Neural cell (in vitro differentiated cells): ENCODE data around the gene ADGRB2.

Experiments
- MXI1 ChIP-seq: fragments of 450-650 bp; conservative IDR thresholded peaks from 2 replicates; pipeline ENCODE4 v1.6.1; 2014; ENCODE audit warnings: antibody characterized with exemption, mild to moderate bottlenecking; ENCODE audit not compliant: poor library complexity, severe bottlenecking
- POLR2AphosphoS5 ChIP-seq: IDR thresholded peaks from 2 replicates; pipeline ENCODE4 v1.6.1; 2012
- SMC3 ChIP-seq: fragments of 450-650 bp; conservative IDR thresholded peaks from 2 replicates; pipeline ENCODE4 v1.6.1; 2014; ENCODE audit warnings: antibody characterized with exemption, mild to moderate bottlenecking, moderate library complexity; ENCODE audit not compliant: poor library complexity
- TAF1 ChIP-seq: IDR thresholded peaks from 2 replicates; pipeline ENCODE4 v1.6.1; 2012; ENCODE audit warnings: low read depth
- TF ChIP-seq, protein P1 (sequence below): fragments of 450-650 bp; IDR thresholded peaks from 2 replicates; pipeline ENCODE4 v1.5.1; 2014; ENCODE audit warnings: antibody characterized with exemption, mild to moderate bottlenecking, moderate library complexity; ENCODE audit not compliant: poor library complexity, severe bottlenecking

DNA sequence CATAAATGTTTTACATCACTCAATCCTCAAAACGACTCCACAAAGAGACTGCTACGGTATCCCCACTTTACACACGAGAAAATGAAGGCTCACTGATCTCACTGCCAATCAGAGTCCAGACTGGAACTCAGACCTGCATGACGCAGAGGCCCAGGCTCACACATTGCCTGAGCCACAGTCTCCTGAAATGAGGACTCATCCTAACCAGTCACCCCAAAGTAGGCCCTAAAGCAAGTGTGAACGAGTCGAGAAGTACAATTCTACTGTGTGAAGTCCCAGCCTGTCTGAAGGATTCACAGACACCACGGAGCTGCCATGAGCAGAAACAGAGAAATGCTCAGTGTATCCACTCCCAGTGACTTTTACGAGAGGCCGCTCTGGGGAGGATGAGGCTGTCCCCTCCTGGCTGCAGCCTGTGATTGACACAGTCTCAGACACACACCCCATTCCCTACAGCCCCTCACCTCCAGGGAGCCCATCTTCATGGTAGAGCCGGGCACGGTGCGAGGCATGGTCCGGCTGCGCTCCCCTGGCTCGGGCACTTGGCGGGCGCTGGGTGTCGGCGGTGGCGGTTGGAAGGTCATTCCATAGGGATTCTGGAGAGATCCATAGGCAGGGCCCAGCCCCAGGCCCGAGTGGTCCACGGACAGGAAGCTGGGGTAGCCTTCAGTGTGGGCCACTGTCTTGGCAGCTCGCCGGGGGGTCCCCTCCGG, 33.6 kb downstream of the ADGRB2 start:
- TF ChIP-seq POLR2AphosphoS5: no peak
- no peak for TF ChIP-seq TAF1
- TF ChIP-seq, protein P1, sequence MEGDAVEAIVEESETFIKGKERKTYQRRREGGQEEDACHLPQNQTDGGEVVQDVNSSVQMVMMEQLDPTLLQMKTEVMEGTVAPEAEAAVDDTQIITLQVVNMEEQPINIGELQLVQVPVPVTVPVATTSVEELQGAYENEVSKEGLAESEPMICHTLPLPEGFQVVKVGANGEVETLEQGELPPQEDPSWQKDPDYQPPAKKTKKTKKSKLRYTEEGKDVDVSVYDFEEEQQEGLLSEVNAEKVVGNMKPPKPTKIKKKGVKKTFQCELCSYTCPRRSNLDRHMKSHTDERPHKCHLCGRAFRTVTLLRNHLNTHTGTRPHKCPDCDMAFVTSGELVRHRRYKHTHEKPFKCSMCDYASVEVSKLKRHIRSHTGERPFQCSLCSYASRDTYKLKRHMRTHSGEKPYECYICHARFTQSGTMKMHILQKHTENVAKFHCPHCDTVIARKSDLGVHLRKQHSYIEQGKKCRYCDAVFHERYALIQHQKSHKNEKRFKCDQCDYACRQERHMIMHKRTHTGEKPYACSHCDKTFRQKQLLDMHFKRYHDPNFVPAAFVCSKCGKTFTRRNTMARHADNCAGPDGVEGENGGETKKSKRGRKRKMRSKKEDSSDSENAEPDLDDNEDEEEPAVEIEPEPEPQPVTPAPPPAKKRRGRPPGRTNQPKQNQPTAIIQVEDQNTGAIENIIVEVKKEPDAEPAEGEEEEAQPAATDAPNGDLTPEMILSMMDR: no peak
- no peak for TF ChIP-seq SMC3
- TF ChIP-seq MXI1: no peak
